Measurements from ENCODE around the gene CTU2. TPM values are rescaled to one million over a fixed set of nuclear protein-coding genes. Genes with fewer than 3 reads are reported as not detected.

The CTU2 gene
- total and polyA plus RNA-seq, 9 of the 15 experiments (the other 6 are each of a cell fraction or from before 2014, with no cell fraction given), result 1.3 to 105 (median 23.2) TPM

DNA sequence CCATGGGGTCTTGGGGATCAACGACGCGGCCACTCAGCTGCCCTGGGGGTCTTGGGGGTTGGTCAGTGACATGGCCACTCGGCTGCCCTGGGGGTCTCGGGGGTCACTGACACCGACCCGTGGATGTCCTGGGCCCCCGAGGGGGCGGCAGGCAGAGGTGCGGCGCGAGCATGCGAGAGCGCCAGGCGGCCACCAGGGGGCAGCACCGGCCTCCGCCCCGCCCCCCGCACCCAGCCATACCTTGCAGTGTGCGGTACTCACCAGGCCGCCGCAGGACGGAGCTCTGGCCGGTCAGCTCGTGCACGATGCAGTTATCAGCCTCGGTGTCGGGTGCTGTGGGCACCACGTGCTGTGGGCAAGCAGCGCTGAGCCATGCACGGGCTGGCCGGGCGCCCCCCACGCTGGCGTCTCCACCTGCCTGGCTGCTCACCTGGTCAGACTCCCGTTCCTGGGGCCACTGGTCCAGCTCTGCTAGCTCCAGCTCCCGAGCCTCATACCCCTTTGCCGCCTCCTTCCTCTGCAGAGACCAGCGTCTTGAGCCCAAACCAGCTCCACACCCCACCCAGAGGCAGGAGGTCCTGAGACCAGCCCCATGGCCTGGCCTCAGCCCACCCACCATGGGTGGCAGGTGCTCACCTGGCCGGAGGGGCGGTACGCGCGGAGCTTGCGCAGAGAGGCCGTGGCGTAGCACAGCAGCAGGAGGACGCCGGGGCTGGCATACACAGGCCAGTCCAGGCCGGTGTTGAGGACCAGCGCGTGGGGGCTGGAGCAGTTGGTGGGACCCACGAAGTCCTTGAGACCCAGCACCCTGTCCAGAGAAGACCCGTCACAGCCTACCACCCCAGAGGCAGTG, 31.2 kb downstream of the CTU2 start (continued):
- TF ChIP-seq, protein P1, sequence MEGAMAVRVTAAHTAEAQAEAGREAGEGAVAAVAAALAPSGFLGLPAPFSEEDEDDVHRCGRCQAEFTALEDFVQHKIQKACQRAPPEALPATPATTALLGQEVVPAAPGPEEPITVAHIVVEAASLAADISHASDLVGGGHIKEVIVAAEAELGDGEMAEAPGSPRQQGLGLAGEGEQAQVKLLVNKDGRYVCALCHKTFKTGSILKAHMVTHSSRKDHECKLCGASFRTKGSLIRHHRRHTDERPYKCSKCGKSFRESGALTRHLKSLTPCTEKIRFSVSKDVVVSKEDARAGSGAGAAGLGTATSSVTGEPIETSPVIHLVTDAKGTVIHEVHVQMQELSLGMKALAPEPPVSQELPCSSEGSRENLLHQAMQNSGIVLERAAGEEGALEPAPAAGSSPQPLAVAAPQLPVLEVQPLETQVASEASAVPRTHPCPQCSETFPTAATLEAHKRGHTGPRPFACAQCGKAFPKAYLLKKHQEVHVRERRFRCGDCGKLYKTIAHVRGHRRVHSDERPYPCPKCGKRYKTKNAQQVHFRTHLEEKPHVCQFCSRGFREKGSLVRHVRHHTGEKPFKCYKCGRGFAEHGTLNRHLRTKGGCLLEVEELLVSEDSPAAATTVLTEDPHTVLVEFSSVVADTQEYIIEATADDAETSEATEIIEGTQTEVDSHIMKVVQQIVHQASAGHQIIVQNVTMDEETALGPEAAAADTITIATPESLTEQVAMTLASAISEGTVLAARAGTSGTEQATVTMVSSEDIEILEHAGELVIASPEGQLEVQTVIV (CRISPR knock-in tag; IDR thresholded peaks at IDR 0.05; ENCODE audit: borderline replicate concordance), result no peak
- peak; percentile 28; the same call in 1 of the 2 replicates for TF ChIP-seq SUPT5H (IDR thresholded peaks at IDR 0.05)
- no peak for TF ChIP-seq NR3C1 (CRISPR knock-in tag; IDR thresholded peaks at IDR 0.05)
- no peak for TF ChIP-seq CBX2 (IDR thresholded peaks at IDR 0.05; ENCODE audit: insufficient read depth, low read length, poor library complexity, severe bottlenecking)
- TF ChIP-seq IRF2 (CRISPR knock-in tag; IDR thresholded peaks at IDR 0.05), result no peak
- TF ChIP-seq, protein P2, sequence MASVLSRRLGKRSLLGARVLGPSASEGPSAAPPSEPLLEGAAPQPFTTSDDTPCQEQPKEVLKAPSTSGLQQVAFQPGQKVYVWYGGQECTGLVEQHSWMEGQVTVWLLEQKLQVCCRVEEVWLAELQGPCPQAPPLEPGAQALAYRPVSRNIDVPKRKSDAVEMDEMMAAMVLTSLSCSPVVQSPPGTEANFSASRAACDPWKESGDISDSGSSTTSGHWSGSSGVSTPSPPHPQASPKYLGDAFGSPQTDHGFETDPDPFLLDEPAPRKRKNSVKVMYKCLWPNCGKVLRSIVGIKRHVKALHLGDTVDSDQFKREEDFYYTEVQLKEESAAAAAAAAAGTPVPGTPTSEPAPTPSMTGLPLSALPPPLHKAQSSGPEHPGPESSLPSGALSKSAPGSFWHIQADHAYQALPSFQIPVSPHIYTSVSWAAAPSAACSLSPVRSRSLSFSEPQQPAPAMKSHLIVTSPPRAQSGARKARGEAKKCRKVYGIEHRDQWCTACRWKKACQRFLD (CRISPR knock-in tag; IDR thresholded peaks at IDR 0.05), result no peak; the same call in 1 of the 2 replicates
- peak; percentile 59 to 79; a peak in 3 of 4 replicates for TF ChIP-seq TBL1XR1 (IDR thresholded peaks at IDR 0.05; ENCODE audit: low read length in 2 of 2)
- TF ChIP-seq, protein P3, sequence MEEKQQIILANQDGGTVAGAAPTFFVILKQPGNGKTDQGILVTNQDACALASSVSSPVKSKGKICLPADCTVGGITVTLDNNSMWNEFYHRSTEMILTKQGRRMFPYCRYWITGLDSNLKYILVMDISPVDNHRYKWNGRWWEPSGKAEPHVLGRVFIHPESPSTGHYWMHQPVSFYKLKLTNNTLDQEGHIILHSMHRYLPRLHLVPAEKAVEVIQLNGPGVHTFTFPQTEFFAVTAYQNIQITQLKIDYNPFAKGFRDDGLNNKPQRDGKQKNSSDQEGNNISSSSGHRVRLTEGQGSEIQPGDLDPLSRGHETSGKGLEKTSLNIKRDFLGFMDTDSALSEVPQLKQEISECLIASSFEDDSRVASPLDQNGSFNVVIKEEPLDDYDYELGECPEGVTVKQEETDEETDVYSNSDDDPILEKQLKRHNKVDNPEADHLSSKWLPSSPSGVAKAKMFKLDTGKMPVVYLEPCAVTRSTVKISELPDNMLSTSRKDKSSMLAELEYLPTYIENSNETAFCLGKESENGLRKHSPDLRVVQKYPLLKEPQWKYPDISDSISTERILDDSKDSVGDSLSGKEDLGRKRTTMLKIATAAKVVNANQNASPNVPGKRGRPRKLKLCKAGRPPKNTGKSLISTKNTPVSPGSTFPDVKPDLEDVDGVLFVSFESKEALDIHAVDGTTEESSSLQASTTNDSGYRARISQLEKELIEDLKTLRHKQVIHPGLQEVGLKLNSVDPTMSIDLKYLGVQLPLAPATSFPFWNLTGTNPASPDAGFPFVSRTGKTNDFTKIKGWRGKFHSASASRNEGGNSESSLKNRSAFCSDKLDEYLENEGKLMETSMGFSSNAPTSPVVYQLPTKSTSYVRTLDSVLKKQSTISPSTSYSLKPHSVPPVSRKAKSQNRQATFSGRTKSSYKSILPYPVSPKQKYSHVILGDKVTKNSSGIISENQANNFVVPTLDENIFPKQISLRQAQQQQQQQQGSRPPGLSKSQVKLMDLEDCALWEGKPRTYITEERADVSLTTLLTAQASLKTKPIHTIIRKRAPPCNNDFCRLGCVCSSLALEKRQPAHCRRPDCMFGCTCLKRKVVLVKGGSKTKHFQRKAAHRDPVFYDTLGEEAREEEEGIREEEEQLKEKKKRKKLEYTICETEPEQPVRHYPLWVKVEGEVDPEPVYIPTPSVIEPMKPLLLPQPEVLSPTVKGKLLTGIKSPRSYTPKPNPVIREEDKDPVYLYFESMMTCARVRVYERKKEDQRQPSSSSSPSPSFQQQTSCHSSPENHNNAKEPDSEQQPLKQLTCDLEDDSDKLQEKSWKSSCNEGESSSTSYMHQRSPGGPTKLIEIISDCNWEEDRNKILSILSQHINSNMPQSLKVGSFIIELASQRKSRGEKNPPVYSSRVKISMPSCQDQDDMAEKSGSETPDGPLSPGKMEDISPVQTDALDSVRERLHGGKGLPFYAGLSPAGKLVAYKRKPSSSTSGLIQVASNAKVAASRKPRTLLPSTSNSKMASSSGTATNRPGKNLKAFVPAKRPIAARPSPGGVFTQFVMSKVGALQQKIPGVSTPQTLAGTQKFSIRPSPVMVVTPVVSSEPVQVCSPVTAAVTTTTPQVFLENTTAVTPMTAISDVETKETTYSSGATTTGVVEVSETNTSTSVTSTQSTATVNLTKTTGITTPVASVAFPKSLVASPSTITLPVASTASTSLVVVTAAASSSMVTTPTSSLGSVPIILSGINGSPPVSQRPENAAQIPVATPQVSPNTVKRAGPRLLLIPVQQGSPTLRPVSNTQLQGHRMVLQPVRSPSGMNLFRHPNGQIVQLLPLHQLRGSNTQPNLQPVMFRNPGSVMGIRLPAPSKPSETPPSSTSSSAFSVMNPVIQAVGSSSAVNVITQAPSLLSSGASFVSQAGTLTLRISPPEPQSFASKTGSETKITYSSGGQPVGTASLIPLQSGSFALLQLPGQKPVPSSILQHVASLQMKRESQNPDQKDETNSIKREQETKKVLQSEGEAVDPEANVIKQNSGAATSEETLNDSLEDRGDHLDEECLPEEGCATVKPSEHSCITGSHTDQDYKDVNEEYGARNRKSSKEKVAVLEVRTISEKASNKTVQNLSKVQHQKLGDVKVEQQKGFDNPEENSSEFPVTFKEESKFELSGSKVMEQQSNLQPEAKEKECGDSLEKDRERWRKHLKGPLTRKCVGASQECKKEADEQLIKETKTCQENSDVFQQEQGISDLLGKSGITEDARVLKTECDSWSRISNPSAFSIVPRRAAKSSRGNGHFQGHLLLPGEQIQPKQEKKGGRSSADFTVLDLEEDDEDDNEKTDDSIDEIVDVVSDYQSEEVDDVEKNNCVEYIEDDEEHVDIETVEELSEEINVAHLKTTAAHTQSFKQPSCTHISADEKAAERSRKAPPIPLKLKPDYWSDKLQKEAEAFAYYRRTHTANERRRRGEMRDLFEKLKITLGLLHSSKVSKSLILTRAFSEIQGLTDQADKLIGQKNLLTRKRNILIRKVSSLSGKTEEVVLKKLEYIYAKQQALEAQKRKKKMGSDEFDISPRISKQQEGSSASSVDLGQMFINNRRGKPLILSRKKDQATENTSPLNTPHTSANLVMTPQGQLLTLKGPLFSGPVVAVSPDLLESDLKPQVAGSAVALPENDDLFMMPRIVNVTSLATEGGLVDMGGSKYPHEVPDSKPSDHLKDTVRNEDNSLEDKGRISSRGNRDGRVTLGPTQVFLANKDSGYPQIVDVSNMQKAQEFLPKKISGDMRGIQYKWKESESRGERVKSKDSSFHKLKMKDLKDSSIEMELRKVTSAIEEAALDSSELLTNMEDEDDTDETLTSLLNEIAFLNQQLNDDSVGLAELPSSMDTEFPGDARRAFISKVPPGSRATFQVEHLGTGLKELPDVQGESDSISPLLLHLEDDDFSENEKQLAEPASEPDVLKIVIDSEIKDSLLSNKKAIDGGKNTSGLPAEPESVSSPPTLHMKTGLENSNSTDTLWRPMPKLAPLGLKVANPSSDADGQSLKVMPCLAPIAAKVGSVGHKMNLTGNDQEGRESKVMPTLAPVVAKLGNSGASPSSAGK (IDR thresholded peaks at IDR 0.05), result peak; percentile 96
- peak in 2 of 3 experiments; percentile 70 to 74 for TF ChIP-seq YY1 (IDR thresholded peaks at IDR 0.05; ENCODE audit: borderline replicate concordance in 1 of 3, control insufficient read depth in 1 of 3, extremely low read depth in 1 of 3, insufficient read depth in 3 of 3, insufficient read length in 1 of 3, insufficient replicate concordance in 2 of 3, low read depth in 1 of 3, low read length in 2 of 3)
- no peak for TF ChIP-seq U2AF2 (optimal IDR thresholded peaks at IDR 0.05; ENCODE audit: low read depth, low read length)
